Suprapubic skin (tissue), 4 donors: ENCODE measurements around the gene GGACT. TPM values are rescaled to one million over a fixed set of nuclear protein-coding genes. Genes with fewer than 3 reads are reported as not detected.
"Not testable (repeated sequence)": the region's sequence is repeated elsewhere in the genome, so short reads cannot be mapped to it uniquely, and the experiment has no call there.

ENCODE experiments used
- DNase-seq, 2 donors: peaks; one replicate each; pipeline ENCODE4 v3.0.0-alpha.2; 2019; ENCODE audit warnings: low spot score in 2 of 2
- H3K27ac ChIP-seq: fragments of 200-600 bp; sonication (generic); one replicate; pipeline ENCODE4 v1.5.1; 2019
- H3K27me3 ChIP-seq: fragments of 200-600 bp; sonication (generic); one replicate; pipeline ENCODE4 v1.5.1; 2019
- H3K36me3 ChIP-seq: fragments of 200-600 bp; sonication (generic); one replicate; pipeline ENCODE4 v1.5.1; 2019
- H3K4me1 ChIP-seq: fragments of 200-600 bp; sonication (generic); one replicate; pipeline ENCODE4 v1.5.1; 2019
- H3K4me3 ChIP-seq: fragments of 200-600 bp; sonication (generic); one replicate; pipeline ENCODE4 v1.5.1; 2019; ENCODE audit warnings: mild to moderate bottlenecking
- H3K9me3 ChIP-seq: fragments of 200-600 bp; sonication (generic); one replicate; pipeline ENCODE4 v1.5.1; 2019
- EP300 ChIP-seq: sonication (generic); formaldehyde crosslinking; IDR thresholded peaks from one replicate; pipeline ENCODE4 v1.6.1; 2017; ENCODE audit warnings: antibody characterized with exemption
- POLR2A ChIP-seq, 2 donors: fragments of 450-650 bp; IDR thresholded peaks; one replicate each; pipeline ENCODE4 v1.6.1; 2017; ENCODE audit warnings: antibody characterized with exemption in 2 of 2, mild to moderate bottlenecking in 2 of 2, moderate library complexity in 2 of 2
- POLR2AphosphoS5 ChIP-seq, 3 donors: sonication (generic); formaldehyde crosslinking; IDR thresholded peaks; one replicate each; pipeline ENCODE4 v1.6.1; 2017; ENCODE audit warnings: antibody characterized with exemption in 3 of 3
- WGBS: methylation state at CpG from one replicate; pipeline ENCODE4 v1.1.5; 2018; 5-methylcytosine and 5-hydroxymethylcytosine counted together
- total RNA-seq, 4 donors: library from RNA; depleted of rRNA; stranded (reverse); fragments of >200 nt; gene quantifications; one replicate each; pipeline ENCODE4 v1.1.0, GENCODE V29; 2016
- TF ChIP-seq, protein P1 (sequence below), 2 donors: fragments of 200-600 bp in 1 of 2; fragments of 450-650 bp in 1 of 2; sonication (generic) in 1 of 2; IDR thresholded peaks; one replicate each; pipeline ENCODE4 v1.5.1; 2016 to 2019; ENCODE audit warnings: antibody characterized with exemption in 2 of 2, mild to moderate bottlenecking in 1 of 2, moderate library complexity in 1 of 2

Gene GGACT
- total RNA-seq, 4 donors from 2014 or later: 1.5 to 4.2 (median 3.6) TPM

GRCh38 chr13:100580045-100580444, 8.5 kb downstream of the GGACT start:
- H3K27me3 ChIP-seq: no peaks in the 10 kb centered on the region
- no peak overlapping the region for H3K27ac ChIP-seq
- DNase-seq: no peak
- WGBS: 86% methylated on average over 12 of the region's 12 CpGs
- peaks cover 8% of the 10 kb centered on the region for H3K36me3 ChIP-seq
- no peak overlapping the region for H3K4me3 ChIP-seq
- H3K4me1 ChIP-seq: no peaks in the 10 kb centered on the region
- no peaks in the 10 kb centered on the region for H3K9me3 ChIP-seq
- TF ChIP-seq EP300 (no peak), POLR2A (IDR thresholded peaks at IDR 0.05) (no peak), POLR2AphosphoS5 (IDR thresholded peaks at IDR 0.05) (no peak)
- TF ChIP-seq, protein P1, sequence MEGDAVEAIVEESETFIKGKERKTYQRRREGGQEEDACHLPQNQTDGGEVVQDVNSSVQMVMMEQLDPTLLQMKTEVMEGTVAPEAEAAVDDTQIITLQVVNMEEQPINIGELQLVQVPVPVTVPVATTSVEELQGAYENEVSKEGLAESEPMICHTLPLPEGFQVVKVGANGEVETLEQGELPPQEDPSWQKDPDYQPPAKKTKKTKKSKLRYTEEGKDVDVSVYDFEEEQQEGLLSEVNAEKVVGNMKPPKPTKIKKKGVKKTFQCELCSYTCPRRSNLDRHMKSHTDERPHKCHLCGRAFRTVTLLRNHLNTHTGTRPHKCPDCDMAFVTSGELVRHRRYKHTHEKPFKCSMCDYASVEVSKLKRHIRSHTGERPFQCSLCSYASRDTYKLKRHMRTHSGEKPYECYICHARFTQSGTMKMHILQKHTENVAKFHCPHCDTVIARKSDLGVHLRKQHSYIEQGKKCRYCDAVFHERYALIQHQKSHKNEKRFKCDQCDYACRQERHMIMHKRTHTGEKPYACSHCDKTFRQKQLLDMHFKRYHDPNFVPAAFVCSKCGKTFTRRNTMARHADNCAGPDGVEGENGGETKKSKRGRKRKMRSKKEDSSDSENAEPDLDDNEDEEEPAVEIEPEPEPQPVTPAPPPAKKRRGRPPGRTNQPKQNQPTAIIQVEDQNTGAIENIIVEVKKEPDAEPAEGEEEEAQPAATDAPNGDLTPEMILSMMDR (IDR thresholded peaks at IDR 0.05): no peak

- not testable (repeated sequence) for H3K4me3 ChIP-seq, H3K9me3 ChIP-seq, H3K36me3 ChIP-seq, H3K27ac ChIP-seq, DNase-seq, H3K27me3 ChIP-seq, H3K4me1 ChIP-seq
- WGBS: 100% methylated on average over 4 of the region's 4 CpGs
Measured at GRCh38 chr13:100577239-100577638, 11.3 kb downstream of the GGACT start.

- no peak for DNase-seq
Measured at GRCh38 chr13:100573121-100573520, 15.5 kb downstream of the GGACT start.

GRCh38 chr13:100566543-100566942, 22.0 kb downstream of the GGACT start:
- 84% methylated on average over 6 of the region's 6 CpGs for WGBS

More at GRCh38 chr13:100573121-100573520, 15.5 kb downstream of the GGACT start:
- H3K4me1 ChIP-seq: no peaks in the 10 kb centered on the region
- no peaks in the 10 kb centered on the region for H3K27me3 ChIP-seq
- no peaks in the 10 kb centered on the region for H3K36me3 ChIP-seq
- H3K4me3 ChIP-seq: no peak overlapping the region
- H3K9me3 ChIP-seq: no peaks in the 10 kb centered on the region
- 41% methylated on average over 2 of the region's 2 CpGs for WGBS
- no peak overlapping the region for H3K27ac ChIP-seq
- TF ChIP-seq, protein P1 (IDR thresholded peaks at IDR 0.05): peak; percentile 22 to 65
- TF ChIP-seq POLR2A (IDR thresholded peaks at IDR 0.05): no peak
- no peak for TF ChIP-seq EP300
- no peak for TF ChIP-seq POLR2AphosphoS5 (IDR thresholded peaks at IDR 0.05)

DNA sequence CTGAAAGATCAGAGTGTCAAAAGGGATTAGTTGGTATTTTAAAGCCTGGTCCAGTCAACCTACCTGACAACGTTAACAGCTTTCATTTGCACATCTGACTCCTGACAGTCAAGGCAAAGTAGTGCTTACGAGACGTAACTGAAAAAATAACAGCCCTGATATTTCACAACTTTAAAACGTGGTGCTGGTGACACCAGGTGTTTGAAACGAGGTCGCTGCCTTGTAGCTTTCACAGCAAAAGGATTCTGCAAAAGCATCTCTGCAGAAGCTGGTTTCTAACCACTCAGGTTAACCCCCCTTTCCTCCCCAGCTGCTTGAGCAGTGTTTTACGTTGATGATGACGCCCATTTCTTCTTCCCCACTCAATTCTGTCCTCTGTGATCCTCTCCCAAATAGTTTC, 23.3 kb downstream of the GGACT start:
- no peaks in the 10 kb centered on the region for H3K9me3 ChIP-seq
- no peaks in the 10 kb centered on the region for H3K27me3 ChIP-seq
- no peak for DNase-seq
- 71% methylated on average over 8 of the region's 8 CpGs for WGBS
- no peak overlapping the region for H3K27ac ChIP-seq
- peaks cover 8% of the 10 kb centered on the region for H3K4me1 ChIP-seq
- no peak for TF ChIP-seq EP300
- TF ChIP-seq POLR2AphosphoS5 (IDR thresholded peaks at IDR 0.05): no peak
- TF ChIP-seq POLR2A (IDR thresholded peaks at IDR 0.05): no peak
- TF ChIP-seq, protein P1 (IDR thresholded peaks at IDR 0.05): no peak
- H3K36me3 ChIP-seq: no peaks in the 10 kb centered on the region
- no peak overlapping the region for H3K4me3 ChIP-seq

More at GRCh38 chr13:100566543-100566942, 22.0 kb downstream of the GGACT start:
- no peak for DNase-seq
- TF ChIP-seq POLR2A (IDR thresholded peaks at IDR 0.05): no peak
- no peak for TF ChIP-seq EP300
- TF ChIP-seq, protein P1 (IDR thresholded peaks at IDR 0.05): no peak
- TF ChIP-seq POLR2AphosphoS5 (IDR thresholded peaks at IDR 0.05): no peak
- H3K4me1 ChIP-seq: no peaks in the 10 kb centered on the region
- H3K27ac ChIP-seq: no peak overlapping the region
- no peaks in the 10 kb centered on the region for H3K36me3 ChIP-seq
- H3K9me3 ChIP-seq: no peaks in the 10 kb centered on the region
- no peak overlapping the region for H3K4me3 ChIP-seq
- no peaks in the 10 kb centered on the region for H3K27me3 ChIP-seq
